PC-9 (cell line): ENCODE measurements around the gene TEX48. TPM values are rescaled to one million over a fixed set of nuclear protein-coding genes. Genes with fewer than 3 reads are reported as not detected.

Source experiments
- BruUV-seq: library from RNA; stranded (reverse); fragments of 400-500 nt; replicated peaks from 2 replicates; lab custom pipeline; 2021; lab: Mats Ljungman, UMichigan
- CTCF ChIA-PET: fragments of 300-600 bp; sonication (Branson Sonifier 250); formaldehyde crosslinking; loops from one replicate; lab custom pipeline; 2022; ENCODE audit warnings: antibody characterized with exemption; lab: Charles Lee
- POLR2A ChIA-PET: fragments of 300-600 bp; sonication (Branson Sonifier 250); formaldehyde crosslinking; loops from one replicate; lab custom pipeline; 2022; ENCODE audit warnings: antibody characterized with exemption; ENCODE audit not compliant: unreplicated experiment; lab: Charles Lee
- DNase-seq, 2 experiments: peaks; one replicate each; pipeline versions ENCODE4 v3.0.0 to v3.0.0-alpha.2; 2015 to 2022; ENCODE audit warnings: mixed read lengths in 1 of 2
- H2AFZ ChIP-seq: fragments of 200-600 bp; sonication (generic); 2 replicates; pipeline ENCODE4 v1.8.1; 2017; ENCODE audit warnings: antibody characterized with exemption
- H3F3A ChIP-seq: fragments of 200-600 bp; sonication (generic); 2 replicates; pipeline ENCODE4 v1.8.1; 2017; ENCODE audit warnings: antibody characterized with exemption, mild to moderate bottlenecking, low read depth; ENCODE audit not compliant: insufficient read depth
- H3K27ac ChIP-seq: fragments of 200-600 bp; sonication (generic); 2 replicates; pipeline ENCODE4 v1.6.1; 2016; ENCODE audit warnings: mixed run types
- H3K27me3 ChIP-seq: fragments of 200-600 bp; sonication (generic); 2 replicates; pipeline ENCODE4 v1.6.1; 2016; ENCODE audit warnings: low read depth, mixed run types; ENCODE audit not compliant: insufficient read depth
- H3K36me3 ChIP-seq: fragments of 200-600 bp; sonication (generic); 2 replicates; pipeline ENCODE4 v1.6.1; 2016; ENCODE audit warnings: low read depth, mixed run types
- H3K4me1 ChIP-seq: fragments of 200-600 bp; sonication (generic); replicated peaks from 2 replicates; pipeline ENCODE4 v1.6.1; 2016; ENCODE audit warnings: mixed run types; ENCODE audit not compliant: insufficient read depth
- H3K4me2 ChIP-seq: fragments of 200-600 bp; sonication (generic); 2 replicates; pipeline ENCODE4 v1.6.1; 2017; ENCODE audit warnings: mixed run types
- H3K4me3 ChIP-seq: fragments of 200-600 bp; sonication (generic); 2 replicates; pipeline ENCODE4 v1.6.1; 2016; ENCODE audit warnings: mixed run types
- H3K79me2 ChIP-seq: fragments of 200-600 bp; sonication (generic); 2 replicates; pipeline ENCODE4 v1.6.1; 2017; ENCODE audit warnings: low read depth, mixed run types
- H3K9me2 ChIP-seq: fragments of 200-600 bp; sonication (generic); 2 replicates; pipeline ENCODE4 v1.8.1; 2017; ENCODE audit warnings: mild to moderate bottlenecking; ENCODE audit not compliant: insufficient read depth
- H3K9me3 ChIP-seq: fragments of 200-600 bp; sonication (generic); 2 replicates; pipeline ENCODE4 v1.8.1; 2016; ENCODE audit warnings: low read depth; ENCODE audit not compliant: insufficient read depth
- H4K20me1 ChIP-seq: fragments of 200-600 bp; sonication (generic); 2 replicates; pipeline ENCODE4 v1.8.1; 2017; ENCODE audit not compliant: insufficient read depth
- CTCF ChIP-seq: fragments of 200-600 bp; sonication (generic); conservative IDR thresholded peaks from 2 replicates; pipeline ENCODE4 v1.6.1; 2017; ENCODE audit warnings: mixed run types, antibody characterized with exemption, mild to moderate bottlenecking, moderate library complexity
- EZH2 ChIP-seq: fragments of 200-600 bp; sonication (generic); IDR thresholded peaks from 2 replicates; pipeline ENCODE4 v1.8.0; 2017; ENCODE audit warnings: antibody characterized with exemption, low read depth
- intact Hi-C: fragments of 100-400 bp; cut with micrococcal nuclease; formaldehyde crosslinking; loops from one replicate; pipeline ENCODE4 v1.10.0; 2022; ENCODE audit not compliant: unreplicated experiment
- total RNA-seq: library from RNA; stranded (reverse); gene quantifications from 2 replicates; pipeline ENCODE4 v1.2.3, GENCODE V29; 2021

Gene TEX48
- total RNA-seq, 1 experiment from 2014 or later: not detected

GRCh38 chr9:114624677-114625076 is 57.3 kb downstream of the TEX48 start:
- Histone ChIP-seq H4K20me1 (no peaks in the 10 kb centered on the region), H3K36me3 (no peaks in the 10 kb centered on the region), H3K9me2 (no peaks in the 10 kb centered on the region), H3K4me2 (no peak overlapping the region), H3K27me3 (no peaks in the 10 kb centered on the region), H3F3A (no peaks in the 10 kb centered on the region), H2AFZ (no peak overlapping the region), H3K4me3 (no peak overlapping the region), H3K27ac (no peak overlapping the region), H3K9me3 (no peaks in the 10 kb centered on the region), H3K79me2 (no peaks in the 10 kb centered on the region), H3K4me1 (no peaks in the 10 kb centered on the region)
- ChIA-PET CTCF (no interaction called here), POLR2A (no interaction called here)
- BruUV-seq: no TSS peak
- TF ChIP-seq EZH2: no peak
- intact Hi-C loops: no loop called here
- DNase-seq: no peak

- Histone ChIP-seq H3K27ac (no peak overlapping the region), H3K9me3 (no peaks in the 10 kb centered on the region), H3K27me3 (no peaks in the 10 kb centered on the region), H3K36me3 (no peaks in the 10 kb centered on the region), H2AFZ (no peak overlapping the region), H3K9me2 (no peaks in the 10 kb centered on the region), H3F3A (no peaks in the 10 kb centered on the region), H3K4me3 (no peak overlapping the region), H3K4me1 (peaks cover under 1% of the 10 kb centered on the region; the same call in 1 of the 2 replicates), H3K79me2 (no peaks in the 10 kb centered on the region), H3K4me2 (no peak overlapping the region), H4K20me1 (no peaks in the 10 kb centered on the region)
- DNase-seq: no peak
- POLR2A ChIA-PET: no interaction called here
- intact Hi-C loops: no loop called here
- BruUV-seq: no TSS peak
- CTCF ChIA-PET: no interaction called here
- TF ChIP-seq EZH2: no peak
- no peak for TF ChIP-seq CTCF
Measured at GRCh38 chr9:114621975-114622609, 59.9 kb downstream of the TEX48 start.

- Histone ChIP-seq H3F3A (peaks cover 1% of the 10 kb centered on the region; the same call in 1 of the 2 replicates), H3K4me1 (peaks cover 6% of the 10 kb centered on the region; the same call in 1 of the 2 replicates), H3K4me2 (no peak overlapping the region), H3K4me3 (no peak overlapping the region), H3K9me3 (no peaks in the 10 kb centered on the region), H3K36me3 (no peaks in the 10 kb centered on the region), H3K9me2 (no peaks in the 10 kb centered on the region), H4K20me1 (no peaks in the 10 kb centered on the region), H3K27me3 (no peaks in the 10 kb centered on the region), H3K79me2 (no peaks in the 10 kb centered on the region), H2AFZ (no peak overlapping the region), H3K27ac (no peak overlapping the region)
- no TSS peak for BruUV-seq
- TF ChIP-seq CTCF (no peak), EZH2 (no peak)
- POLR2A ChIA-PET: no interaction called here
- CTCF ChIA-PET: no interaction called here
- DNase-seq: no peak
- intact Hi-C loops: no loop called here
Measured at GRCh38 chr9:114621561-114621960, 60.4 kb downstream of the TEX48 start.
